Subcutaneous adipose tissue (tissue), 4 donors: ENCODE measurements around the gene HSPA12B. TPM values are rescaled to one million over a fixed set of nuclear protein-coding genes. Genes with fewer than 3 reads are reported as not detected.

Source experiments
- CTCF ChIP-seq: fragments of 450-650 bp; IDR thresholded peaks from one replicate; pipeline ENCODE4 v1.5.1; 2016; ENCODE audit warnings: low read depth, mild to moderate bottlenecking, control low read depth, antibody characterized with exemption, moderate library complexity
- total RNA-seq, 4 donors: library from RNA; depleted of rRNA; stranded (reverse); fragments of >200 nt; gene quantifications; one replicate each; pipeline ENCODE4 v1.1.0, GENCODE V29; 2016

The HSPA12B gene
- total RNA-seq, 4 donors from 2014 or later, result 8.0 to 33.7 (median 8.6) TPM

- no peak for TF ChIP-seq CTCF
Measured at GRCh38 chr20:3696745-3697587, 35.5 kb upstream of the HSPA12B start.

- no peak for TF ChIP-seq CTCF
Measured at GRCh38 chr20:3697588-3698305, 34.7 kb upstream of the HSPA12B start.

- TF ChIP-seq CTCF, result no peak
Measured at GRCh38 chr20:3698591-3699001, 33.9 kb upstream of the HSPA12B start.

GRCh38 chr20:3699037-3699436, 33.4 kb upstream of the HSPA12B start:
- no peak for TF ChIP-seq CTCF

GRCh38 chr20:3701061-3701998, 31.2 kb upstream of the HSPA12B start:
- no peak for TF ChIP-seq CTCF

- no peak for TF ChIP-seq CTCF
Measured at GRCh38 chr20:3702611-3703391, 29.7 kb upstream of the HSPA12B start.
